ENCODE data around the gene GANAB. TPM values are rescaled to one million over a fixed set of nuclear protein-coding genes. Genes with fewer than 3 reads are reported as not detected.
"Not testable (repeated sequence)": the region's sequence is repeated elsewhere in the genome, so short reads cannot be mapped to it uniquely, and the experiment has no call there.

Gene GANAB
- total RNA-seq, 1 donor, result 203 TPM

DNA sequence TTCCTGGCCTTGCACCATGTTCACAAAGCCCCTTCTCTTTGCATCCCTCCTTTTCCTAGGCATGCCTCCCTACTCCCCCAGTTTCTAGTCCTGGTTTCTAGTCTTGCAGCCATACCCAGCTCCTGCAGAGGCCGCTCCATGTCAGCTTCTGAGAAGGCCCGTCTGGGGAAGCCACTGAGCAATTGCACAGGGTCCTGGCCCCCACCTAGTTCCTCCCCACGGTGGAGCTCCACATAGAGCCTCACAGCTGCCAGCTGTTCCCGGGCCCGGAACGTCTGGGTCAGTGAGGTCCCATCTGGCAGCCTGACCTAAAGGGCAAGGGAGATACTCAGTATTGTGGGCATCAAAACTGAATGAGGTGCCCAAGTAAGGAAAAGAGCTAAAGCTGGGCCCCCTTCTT lies 30.3 kb upstream of the GANAB start:
- no peak for DNase-seq (ENCODE audit: low read depth)
- H3K4me3 ChIP-seq (ENCODE audit: low read depth, low read length), result no peak overlapping the region
- TF ChIP-seq, protein P1, sequence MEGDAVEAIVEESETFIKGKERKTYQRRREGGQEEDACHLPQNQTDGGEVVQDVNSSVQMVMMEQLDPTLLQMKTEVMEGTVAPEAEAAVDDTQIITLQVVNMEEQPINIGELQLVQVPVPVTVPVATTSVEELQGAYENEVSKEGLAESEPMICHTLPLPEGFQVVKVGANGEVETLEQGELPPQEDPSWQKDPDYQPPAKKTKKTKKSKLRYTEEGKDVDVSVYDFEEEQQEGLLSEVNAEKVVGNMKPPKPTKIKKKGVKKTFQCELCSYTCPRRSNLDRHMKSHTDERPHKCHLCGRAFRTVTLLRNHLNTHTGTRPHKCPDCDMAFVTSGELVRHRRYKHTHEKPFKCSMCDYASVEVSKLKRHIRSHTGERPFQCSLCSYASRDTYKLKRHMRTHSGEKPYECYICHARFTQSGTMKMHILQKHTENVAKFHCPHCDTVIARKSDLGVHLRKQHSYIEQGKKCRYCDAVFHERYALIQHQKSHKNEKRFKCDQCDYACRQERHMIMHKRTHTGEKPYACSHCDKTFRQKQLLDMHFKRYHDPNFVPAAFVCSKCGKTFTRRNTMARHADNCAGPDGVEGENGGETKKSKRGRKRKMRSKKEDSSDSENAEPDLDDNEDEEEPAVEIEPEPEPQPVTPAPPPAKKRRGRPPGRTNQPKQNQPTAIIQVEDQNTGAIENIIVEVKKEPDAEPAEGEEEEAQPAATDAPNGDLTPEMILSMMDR (IDR thresholded peaks at IDR 0.05; ENCODE audit: insufficient read depth, low read length), result no peak

GRCh38 chr11:62675415-62675814 lies 29.0 kb upstream of the GANAB start:
- H3K4me3 ChIP-seq (ENCODE audit: low read depth, low read length); DNase-seq (ENCODE audit: low read depth): not testable (repeated sequence)

DNA sequence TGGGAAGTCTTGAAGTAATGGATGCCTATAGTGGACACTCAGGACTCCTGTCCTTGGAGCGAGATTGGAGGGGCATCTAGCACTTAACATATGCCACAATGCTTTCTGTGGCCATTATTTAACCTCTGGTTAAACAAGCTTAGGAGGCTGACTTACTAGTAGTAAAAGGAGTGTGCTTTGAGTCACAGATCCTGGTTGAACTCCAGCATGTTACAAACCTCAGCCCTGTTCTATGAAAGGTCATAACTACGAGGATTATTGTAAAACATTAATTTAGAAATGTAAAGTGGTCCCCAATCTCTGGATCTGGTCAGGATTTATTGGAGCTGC lies 26.7 kb upstream of the GANAB start:
- TF ChIP-seq, protein P1 (IDR thresholded peaks at IDR 0.05; ENCODE audit: insufficient read depth, low read length), result no peak
- no peak overlapping the region for H3K4me3 ChIP-seq (ENCODE audit: low read depth, low read length)
- no peak for DNase-seq (ENCODE audit: low read depth)

GRCh38 chr11:62671608-62672389 lies 25.4 kb upstream of the GANAB start, which contains the start of the genes LBHD1 and UQCC3:
TSS of gene LBHD1 (minus strand) at chr11:62672267. CDS start at chr11:62670031, 2,236 bp downstream.
TSS of gene UQCC3 (plus strand) at chr11:62671673. CDS start at chr11:62671746, 73 bp downstream.
- TF ChIP-seq, protein P1 (IDR thresholded peaks at IDR 0.05; ENCODE audit: insufficient read depth, low read length), result no peak
- DNase-seq (ENCODE audit: low read depth), result peak; percentile 90

DNA sequence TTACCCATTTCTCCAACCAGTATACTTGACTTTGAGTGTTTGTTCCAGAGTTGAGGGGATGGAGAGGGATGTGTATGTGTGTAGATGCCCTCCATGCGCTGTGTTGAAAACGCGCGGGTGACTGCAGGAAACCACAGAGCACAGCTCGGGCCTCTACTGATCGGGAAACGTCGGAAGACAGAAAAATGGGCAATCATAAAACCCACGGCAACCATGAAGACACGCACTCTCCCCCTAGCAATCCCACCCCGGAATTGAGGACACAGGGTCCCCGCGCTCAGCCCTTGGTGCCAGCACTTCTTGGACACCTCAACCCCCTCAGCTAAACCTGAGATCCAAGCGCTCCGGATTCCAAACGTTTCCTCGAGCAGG lies 24.8 kb upstream of the GANAB start:
- TF ChIP-seq, protein P1 (IDR thresholded peaks at IDR 0.05; ENCODE audit: insufficient read depth, low read length), result no peak
- peak overlapping the region; percentile 91 for H3K4me3 ChIP-seq (ENCODE audit: low read depth, low read length)
- no peak for DNase-seq (ENCODE audit: low read depth)

More at GRCh38 chr11:62671608-62672389, 25.4 kb upstream of the GANAB start, which contains the start of the genes LBHD1 and UQCC3:
- peak within 1 kb of the TSS; percentile 91 for H3K4me3 ChIP-seq (ENCODE audit: low read depth, low read length)

GRCh38 chr11:62669420-62670161 lies 23.2 kb upstream of the GANAB start:
- TF ChIP-seq, protein P1 (IDR thresholded peaks at IDR 0.05; ENCODE audit: insufficient read depth, low read length), result no peak
- no peak for DNase-seq (ENCODE audit: low read depth)
- no peak overlapping the region for H3K4me3 ChIP-seq (ENCODE audit: low read depth, low read length)

GRCh38 chr11:62667460-62667859 lies 21.0 kb upstream of the GANAB start:
- TF ChIP-seq, protein P1 (IDR thresholded peaks at IDR 0.05; ENCODE audit: insufficient read depth, low read length), result no peak

More at GRCh38 chr11:62667460-62667859, 21.0 kb upstream of the GANAB start:
- H3K4me3 ChIP-seq (ENCODE audit: low read depth, low read length), result peak overlapping the region; percentile 97
- DNase-seq (ENCODE audit: low read depth), result no peak
